HEK293 (cell line): Measurements from ENCODE around the gene BCL2.

Experiments used
- FEZF1 ChIP-seq: fragments of 450-650 bp; formaldehyde crosslinking; IDR thresholded peaks from 2 replicates; pipeline ENCODE4 v1.5.1; 2016; ENCODE audit warnings: missing biosample characterization, missing genetic modification characterization
- GLIS1 ChIP-seq: fragments of 450-650 bp; formaldehyde crosslinking; IDR thresholded peaks from 2 replicates; pipeline ENCODE4 v1.5.1; 2016; ENCODE audit warnings: missing biosample characterization, missing genetic modification characterization
- HIC1 ChIP-seq: fragments of 450-650 bp; formaldehyde crosslinking; IDR thresholded peaks from 2 replicates; pipeline ENCODE4 v1.5.1; 2016; ENCODE audit warnings: missing biosample characterization, missing genetic modification characterization
- KLF9 ChIP-seq: fragments of 450-650 bp; formaldehyde crosslinking; IDR thresholded peaks from 2 replicates; pipeline ENCODE4 v1.5.1; 2016; ENCODE audit warnings: missing biosample characterization, missing genetic modification characterization, low read depth
- OSR2 ChIP-seq: fragments of 450-650 bp; formaldehyde crosslinking; IDR thresholded peaks from 2 replicates; pipeline ENCODE4 v1.5.1; 2016; ENCODE audit warnings: missing biosample characterization, missing genetic modification characterization
- SCRT2 ChIP-seq: fragments of 450-650 bp; formaldehyde crosslinking; IDR thresholded peaks from 2 replicates; pipeline ENCODE4 v1.5.1; 2016; ENCODE audit warnings: missing biosample characterization, missing genetic modification characterization
- SETDB1 ChIP-seq: IDR thresholded peaks from one replicate; pipeline ENCODE4 v1.6.1; 2017; ENCODE audit warnings: mild to moderate bottlenecking, low read length, moderate library complexity, mixed read lengths; ENCODE audit not compliant: insufficient read length
- SP7 ChIP-seq: fragments of 450-650 bp; formaldehyde crosslinking; IDR thresholded peaks from 2 replicates; pipeline ENCODE4 v1.5.1; 2016; ENCODE audit warnings: missing biosample characterization, missing genetic modification characterization
- YY1 ChIP-seq: fragments of 450-650 bp; formaldehyde crosslinking; IDR thresholded peaks from 2 replicates; pipeline ENCODE4 v1.5.1; 2018; ENCODE audit warnings: missing biosample characterization, missing genetic modification characterization
- ZBTB11 ChIP-seq: fragments of 450-650 bp; formaldehyde crosslinking; conservative IDR thresholded peaks from 2 replicates; pipeline ENCODE4 v1.5.1; 2016; ENCODE audit warnings: low read depth, missing biosample characterization, missing genetic modification characterization
- ZBTB48 ChIP-seq: fragments of 450-650 bp; formaldehyde crosslinking; IDR thresholded peaks from 2 replicates; pipeline ENCODE4 v1.5.1; 2016; ENCODE audit warnings: missing biosample characterization, missing genetic modification characterization
- ZFHX2 ChIP-seq: fragments of 450-650 bp; formaldehyde crosslinking; conservative IDR thresholded peaks from 2 replicates; pipeline ENCODE4 v1.5.1; 2016; ENCODE audit warnings: missing biosample characterization, missing genetic modification characterization
- ZNF133 ChIP-seq: fragments of 450-650 bp; formaldehyde crosslinking; IDR thresholded peaks from 2 replicates; pipeline ENCODE4 v1.5.1; 2016; ENCODE audit warnings: missing biosample characterization, missing genetic modification characterization
- ZNF146 ChIP-seq: fragments of 450-650 bp; formaldehyde crosslinking; IDR thresholded peaks from 2 replicates; pipeline ENCODE4 v1.5.1; 2016; ENCODE audit warnings: missing biosample characterization, missing genetic modification characterization
- ZNF174 ChIP-seq: fragments of 450-650 bp; formaldehyde crosslinking; IDR thresholded peaks from 2 replicates; pipeline ENCODE4 v1.5.0; 2017; ENCODE audit warnings: missing biosample characterization, mild to moderate bottlenecking, missing genetic modification characterization
- ZNF184 ChIP-seq: fragments of 450-650 bp; IDR thresholded peaks from 2 replicates; pipeline ENCODE4 v1.5.1; 2018; ENCODE audit warnings: missing biosample characterization, mild to moderate bottlenecking, missing genetic modification characterization
- ZNF2 ChIP-seq: fragments of 450-650 bp; formaldehyde crosslinking; IDR thresholded peaks from 2 replicates; pipeline ENCODE4 v1.5.1; 2016; ENCODE audit warnings: missing biosample characterization, missing genetic modification characterization
- ZNF211 ChIP-seq: fragments of 450-650 bp; formaldehyde crosslinking; IDR thresholded peaks from 2 replicates; pipeline ENCODE4 v1.5.1; 2016; ENCODE audit warnings: low read depth, missing biosample characterization, missing genetic modification characterization
- ZNF24 ChIP-seq: fragments of 450-650 bp; formaldehyde crosslinking; IDR thresholded peaks from 2 replicates; pipeline ENCODE4 v1.5.1; 2016; ENCODE audit warnings: missing biosample characterization, missing genetic modification characterization
- ZNF274 ChIP-seq, 2 experiments: fragments of 200-500 bp in 1 of 2; fragments of 450-650 bp in 1 of 2; sonication (Bioruptor generic) in 1 of 2; formaldehyde crosslinking in 1 of 2; IDR thresholded peaks; 2 replicates each; pipeline versions ENCODE4 v1.5.1 to v1.6.1; 2014 to 2016; ENCODE audit warnings: borderline replicate concordance in 1 of 2, inconsistent platforms in 1 of 2, low read length in 1 of 2, missing biosample characterization in 1 of 2, missing genetic modification characterization in 1 of 2
- ZNF335 ChIP-seq: fragments of 450-650 bp; formaldehyde crosslinking; conservative IDR thresholded peaks from 2 replicates; pipeline ENCODE4 v1.5.1; 2016; ENCODE audit warnings: missing biosample characterization, missing genetic modification characterization
- ZNF433 ChIP-seq: fragments of 450-650 bp; formaldehyde crosslinking; IDR thresholded peaks from 2 replicates; pipeline ENCODE4 v1.5.1; 2016; ENCODE audit warnings: missing biosample characterization, missing genetic modification characterization, low read depth
- ZNF501 ChIP-seq: fragments of 450-650 bp; formaldehyde crosslinking; IDR thresholded peaks from 2 replicates; pipeline ENCODE4 v1.5.1; 2016; ENCODE audit warnings: missing biosample characterization, missing genetic modification characterization
- ZNF510 ChIP-seq: fragments of 450-650 bp; formaldehyde crosslinking; IDR thresholded peaks from 2 replicates; pipeline ENCODE4 v1.5.1; 2018; ENCODE audit warnings: mild to moderate bottlenecking, missing genetic modification characterization, missing biosample characterization; ENCODE audit not compliant: insufficient replicate concordance
- ZNF660 ChIP-seq: fragments of 450-650 bp; IDR thresholded peaks from 2 replicates; pipeline ENCODE4 v1.5.1; 2018; ENCODE audit warnings: missing biosample characterization, mild to moderate bottlenecking, missing genetic modification characterization
- ZNF701 ChIP-seq: fragments of 450-650 bp; formaldehyde crosslinking; IDR thresholded peaks from 2 replicates; pipeline ENCODE4 v1.5.1; 2016; ENCODE audit warnings: missing biosample characterization, missing genetic modification characterization
- ZNF777 ChIP-seq: fragments of 450-650 bp; formaldehyde crosslinking; IDR thresholded peaks from 2 replicates; pipeline ENCODE4 v1.5.1; 2017; ENCODE audit warnings: missing biosample characterization, missing genetic modification characterization, borderline replicate concordance
- TF ChIP-seq, protein P1 (sequence below): fragments of 450-650 bp; formaldehyde crosslinking; IDR thresholded peaks from 2 replicates; pipeline ENCODE4 v1.5.1; 2016; ENCODE audit warnings: missing biosample characterization, missing genetic modification characterization
- TF ChIP-seq, protein P2 (sequence below): fragments of 450-650 bp; IDR thresholded peaks from 2 replicates; pipeline ENCODE4 v1.5.1; 2018; ENCODE audit warnings: missing biosample characterization, mild to moderate bottlenecking, missing genetic modification characterization
- TF ChIP-seq, protein P3 (sequence below): sonication (generic); formaldehyde crosslinking; IDR thresholded peaks from 2 replicates; pipeline ENCODE4 v1.8.1; 2022; ENCODE audit warnings: mild to moderate bottlenecking, moderate library complexity, missing genetic modification reagents
- TF ChIP-seq, protein P4 (sequence below): fragments of 450-650 bp; formaldehyde crosslinking; IDR thresholded peaks from 2 replicates; pipeline ENCODE4 v1.5.1; 2016; ENCODE audit warnings: missing biosample characterization, missing genetic modification characterization

Gene BCL2

GRCh38 chr18:63074981-63075404 lies 244.6 kb downstream of the BCL2 start (continued):
- TF ChIP-seq ZBTB11: no peak
- TF ChIP-seq ZNF701: no peak
- no peak for TF ChIP-seq ZNF174 (tag by site-specific recombination)
- 0 out of 2 replicates have a peak, but pooled peaks have one; percentile 41 for TF ChIP-seq ZNF2 (tag by site-specific recombination)
- TF ChIP-seq, protein P1, sequence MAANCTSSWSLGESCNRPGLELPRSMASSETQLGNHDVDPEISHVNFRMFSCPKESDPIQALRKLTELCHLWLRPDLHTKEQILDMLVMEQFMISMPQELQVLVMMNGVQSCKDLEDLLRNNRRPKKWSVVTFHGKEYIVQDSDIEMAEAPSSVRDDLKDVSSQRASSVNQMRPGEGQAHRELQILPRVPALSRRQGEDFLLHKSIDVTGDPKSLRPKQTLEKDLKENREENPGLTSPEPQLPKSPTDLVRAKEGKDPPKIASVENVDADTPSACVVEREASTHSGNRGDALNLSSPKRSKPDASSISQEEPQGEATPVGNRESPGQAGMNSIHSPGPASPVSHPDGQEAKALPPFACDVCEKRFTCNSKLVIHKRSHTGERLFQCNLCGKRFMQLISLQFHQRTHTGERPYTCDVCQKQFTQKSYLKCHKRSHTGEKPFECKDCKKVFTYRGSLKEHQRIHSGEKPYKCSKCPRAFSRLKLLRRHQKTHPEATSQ: no peak
- peak; percentile 72 for TF ChIP-seq ZNF335 (tag by site-specific recombination)
- no peak for TF ChIP-seq SCRT2 (tag by site-specific recombination)
- TF ChIP-seq ZNF211 (tag by site-specific recombination): no peak
- TF ChIP-seq YY1: no peak
- TF ChIP-seq OSR2 (tag by site-specific recombination): peak; percentile 22; the same call in 1 of the 2 replicates
- TF ChIP-seq KLF9 (tag by site-specific recombination): no peak
- no peak for TF ChIP-seq ZNF133 (tag by site-specific recombination)
- no peak for TF ChIP-seq ZFHX2
- TF ChIP-seq, protein P2, sequence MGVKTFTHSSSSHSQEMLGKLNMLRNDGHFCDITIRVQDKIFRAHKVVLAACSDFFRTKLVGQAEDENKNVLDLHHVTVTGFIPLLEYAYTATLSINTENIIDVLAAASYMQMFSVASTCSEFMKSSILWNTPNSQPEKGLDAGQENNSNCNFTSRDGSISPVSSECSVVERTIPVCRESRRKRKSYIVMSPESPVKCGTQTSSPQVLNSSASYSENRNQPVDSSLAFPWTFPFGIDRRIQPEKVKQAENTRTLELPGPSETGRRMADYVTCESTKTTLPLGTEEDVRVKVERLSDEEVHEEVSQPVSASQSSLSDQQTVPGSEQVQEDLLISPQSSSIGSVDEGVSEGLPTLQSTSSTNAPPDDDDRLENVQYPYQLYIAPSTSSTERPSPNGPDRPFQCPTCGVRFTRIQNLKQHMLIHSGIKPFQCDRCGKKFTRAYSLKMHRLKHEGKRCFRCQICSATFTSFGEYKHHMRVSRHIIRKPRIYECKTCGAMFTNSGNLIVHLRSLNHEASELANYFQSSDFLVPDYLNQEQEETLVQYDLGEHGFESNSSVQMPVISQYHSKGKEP (tag by site-specific recombination): no peak
- no peak for TF ChIP-seq ZNF274 (IDR thresholded peaks at IDR 0.05; ENCODE audit: low read length)
- no peak for TF ChIP-seq ZNF274 (tag by site-specific recombination; IDR thresholded peaks at IDR 0.05; ENCODE audit: borderline replicate concordance)
- TF ChIP-seq FEZF1 (tag by site-specific recombination): no peak
- no peak for TF ChIP-seq SETDB1
- TF ChIP-seq ZNF24 (tag by site-specific recombination): no peak
- TF ChIP-seq ZNF510: no peak
- no peak for TF ChIP-seq ZNF501 (tag by site-specific recombination)
- no peak for TF ChIP-seq ZNF433
- no peak for TF ChIP-seq HIC1 (tag by site-specific recombination)
- TF ChIP-seq SP7 (tag by site-specific recombination): no peak
- TF ChIP-seq ZNF660: no peak
- no peak for TF ChIP-seq ZNF184 (tag by site-specific recombination)
- TF ChIP-seq, protein P3, sequence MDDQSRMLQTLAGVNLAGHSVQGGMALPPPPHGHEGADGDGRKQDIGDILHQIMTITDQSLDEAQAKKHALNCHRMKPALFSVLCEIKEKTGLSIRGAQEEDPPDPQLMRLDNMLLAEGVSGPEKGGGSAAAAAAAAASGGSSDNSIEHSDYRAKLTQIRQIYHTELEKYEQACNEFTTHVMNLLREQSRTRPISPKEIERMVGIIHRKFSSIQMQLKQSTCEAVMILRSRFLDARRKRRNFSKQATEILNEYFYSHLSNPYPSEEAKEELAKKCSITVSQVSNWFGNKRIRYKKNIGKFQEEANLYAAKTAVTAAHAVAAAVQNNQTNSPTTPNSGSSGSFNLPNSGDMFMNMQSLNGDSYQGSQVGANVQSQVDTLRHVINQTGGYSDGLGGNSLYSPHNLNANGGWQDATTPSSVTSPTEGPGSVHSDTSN (CRISPR knock-in tag): no peak
- TF ChIP-seq ZBTB48 (tag by site-specific recombination): 0 out of 2 replicates have a peak, but pooled peaks have one; percentile 21
- TF ChIP-seq, protein P4, sequence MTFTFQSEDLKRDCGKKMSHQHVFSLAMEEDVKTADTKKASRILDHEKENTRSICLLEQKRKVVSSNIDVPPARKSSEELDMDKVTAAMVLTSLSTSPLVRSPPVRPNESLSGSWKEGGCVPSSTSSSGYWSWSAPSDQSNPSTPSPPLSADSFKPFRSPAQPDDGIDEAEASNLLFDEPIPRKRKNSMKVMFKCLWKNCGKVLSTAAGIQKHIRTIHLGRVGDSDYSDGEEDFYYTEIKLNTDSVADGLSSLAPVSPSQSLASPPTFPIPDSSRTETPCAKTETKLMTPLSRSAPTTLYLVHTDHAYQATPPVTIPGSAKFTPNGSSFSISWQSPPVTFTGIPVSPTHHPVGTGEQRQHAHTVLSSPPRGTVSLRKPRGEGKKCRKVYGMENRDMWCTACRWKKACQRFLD (tag by site-specific recombination): no peak
- peak; percentile 76 for TF ChIP-seq GLIS1 (tag by site-specific recombination)
- TF ChIP-seq ZNF146 (tag by site-specific recombination): no peak
- no peak for TF ChIP-seq ZNF777 (tag by site-specific recombination)
